Adrenal gland (tissue), 12 donors: Measurements from ENCODE around the gene BPI. TPM values are rescaled to one million over a fixed set of nuclear protein-coding genes. Genes with fewer than 3 reads are reported as not detected.

Experiments used
- DNase-seq, 7 donors: peaks; one replicate each; pipeline ENCODE4 v3.0.0-alpha.2; 2019 to 2020
- H3K27ac ChIP-seq, 5 donors: fragments of 200-600 bp; sonication (generic) in 4 of 5; 1 replicate in 3 of 5; 2 replicates in 2 of 5; pipeline versions ENCODE4 v1.5.1 to v1.8.0; 2016 to 2020; ENCODE audit warnings: mild to moderate bottlenecking in 1 of 5
- H3K27me3 ChIP-seq: fragments of 200-600 bp; 2 replicates; pipeline ENCODE4 v1.8.0; 2021
- H3K36me3 ChIP-seq, 2 donors: fragments of 200-600 bp; replicated peaks in 1 of 2; 1 replicate in 1 of 2; 2 replicates in 1 of 2; pipeline versions ENCODE4 v1.5.1 to v1.8.0; 2018 to 2022
- H3K4me1 ChIP-seq, 2 donors: fragments of 200-600 bp; replicated peaks in 1 of 2; 1 replicate in 1 of 2; 2 replicates in 1 of 2; pipeline versions ENCODE4 v1.5.1 to v1.8.0; 2018 to 2021
- H3K4me3 ChIP-seq, 4 donors: fragments of 200-600 bp; sonication (generic) in 3 of 4; one replicate each; pipeline ENCODE4 v1.5.1; 2016 to 2018
- H3K9me3 ChIP-seq, 3 donors: fragments of 200-600 bp; sonication (generic) in 1 of 3; replicated peaks in 1 of 3; 1 replicate in 2 of 3; 2 replicates in 1 of 3; pipeline versions ENCODE4 v1.5.1 to v1.8.0; 2016 to 2021
- POLR2A ChIP-seq, 2 donors: fragments of 450-650 bp; IDR thresholded peaks; one replicate each; pipeline ENCODE4 v1.6.1; 2017; ENCODE audit warnings: antibody characterized with exemption in 2 of 2, mild to moderate bottlenecking in 2 of 2, moderate library complexity in 1 of 2
- WGBS, 4 donors: extraction: QIAGEN DNeasy Blood & Tissue Kit in 2 of 4; methylation state at CpG; one replicate each; pipeline versions ENCODE4 v1.1.5 to v1.1.7; 2013 to 2017; 5-methylcytosine and 5-hydroxymethylcytosine counted together
- intact Hi-C, 2 donors: fragments of 100-400 bp; cut with DNase I; formaldehyde crosslinking; loops; one replicate each; pipeline versions ENCODE4 v1.14.1 to v1.15.0; 2022 to 2023
- polyA plus RNA-seq, 3 donors: library from polyadenylated mRNA; stranded (reverse); fragments of 200-250 nt in 2 of 3; fragments of 350-450 nt in 1 of 3; fragmentation: Illumina TruSeq in 1 of 3; extraction: RNeasy Lipid Tissue Mini Kit (QIAGEN cat#74804) in 1 of 3; gene quantifications; one replicate each; pipeline ENCODE4 v1.2.3, GENCODE V29; 2013 to 2014
- total RNA-seq, 9 donors: library from RNA; depleted of rRNA in 4 of 9; stranded (reverse); fragments of >200 nt in 4 of 9; fragments of 120-200 nt in 1 of 9; fragmentation: NEBNext Ultra II Directional in 1 of 9; extraction: Animal tissue kit (Norgen Biotek cat#: 25700) in 1 of 9; gene quantifications; one replicate each; pipeline versions ENCODE4 v1.1.0 to v1.2.4, GENCODE V29; 2013 to 2023
- TF ChIP-seq, protein P1 (sequence below), 6 experiments: fragments of 450-650 bp in 4 of 6; fragments of 200-600 bp in 2 of 6; sonication (generic) in 1 of 6; IDR thresholded peaks; 1 replicate in 5 of 6; 2 replicates in 1 of 6; pipeline versions ENCODE4 v1.5.1 to v1.8.0; 2016 to 2021; ENCODE audit warnings: antibody characterized with exemption in 6 of 6, mild to moderate bottlenecking in 2 of 6, moderate library complexity in 1 of 6
- donor health status: healthy with polysubstance abuse.
- donor health status: Bipolar disorder and iron deficiency.
- donor health status: DM: yes; HTN: yes; CAD: no.
- donor health status: DM: no; HTN: no; CAD: no.
- donor health status: DM: no; HTN: no; CAD: no.
- donor health status: DM: yes; HTN: yes; CAD: no.

BPI gene
- total and polyA plus RNA-seq, 12 donors, result 0.13 to 0.74 (median 0.21) TPM; not detected in 2

DNA sequence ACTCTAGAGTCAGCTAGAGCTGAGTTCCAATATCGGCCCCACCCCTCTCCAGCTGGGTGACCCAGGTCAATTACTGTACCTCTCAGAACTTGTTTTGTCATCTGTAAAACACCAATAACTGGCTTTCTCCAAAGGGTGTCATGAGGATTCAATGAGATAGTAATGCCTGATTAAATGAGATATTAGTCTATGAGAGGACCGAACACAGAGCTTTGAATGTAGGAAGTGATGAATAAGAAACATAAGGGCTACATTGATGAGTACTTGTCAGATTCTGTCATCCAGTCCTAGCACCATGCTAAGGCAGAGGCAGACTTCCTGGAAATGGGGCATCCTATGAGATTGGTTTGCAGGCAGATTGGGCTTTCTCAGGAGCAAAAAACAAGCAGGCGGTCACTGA lies 20.2 kb downstream of the BPI start:
- no peaks in the 10 kb centered on the region for H3K27me3 ChIP-seq
- no peak for DNase-seq
- no peaks in the 10 kb centered on the region for H3K36me3 ChIP-seq
- no peaks in the 10 kb centered on the region for H3K9me3 ChIP-seq
- TF ChIP-seq, protein P1, sequence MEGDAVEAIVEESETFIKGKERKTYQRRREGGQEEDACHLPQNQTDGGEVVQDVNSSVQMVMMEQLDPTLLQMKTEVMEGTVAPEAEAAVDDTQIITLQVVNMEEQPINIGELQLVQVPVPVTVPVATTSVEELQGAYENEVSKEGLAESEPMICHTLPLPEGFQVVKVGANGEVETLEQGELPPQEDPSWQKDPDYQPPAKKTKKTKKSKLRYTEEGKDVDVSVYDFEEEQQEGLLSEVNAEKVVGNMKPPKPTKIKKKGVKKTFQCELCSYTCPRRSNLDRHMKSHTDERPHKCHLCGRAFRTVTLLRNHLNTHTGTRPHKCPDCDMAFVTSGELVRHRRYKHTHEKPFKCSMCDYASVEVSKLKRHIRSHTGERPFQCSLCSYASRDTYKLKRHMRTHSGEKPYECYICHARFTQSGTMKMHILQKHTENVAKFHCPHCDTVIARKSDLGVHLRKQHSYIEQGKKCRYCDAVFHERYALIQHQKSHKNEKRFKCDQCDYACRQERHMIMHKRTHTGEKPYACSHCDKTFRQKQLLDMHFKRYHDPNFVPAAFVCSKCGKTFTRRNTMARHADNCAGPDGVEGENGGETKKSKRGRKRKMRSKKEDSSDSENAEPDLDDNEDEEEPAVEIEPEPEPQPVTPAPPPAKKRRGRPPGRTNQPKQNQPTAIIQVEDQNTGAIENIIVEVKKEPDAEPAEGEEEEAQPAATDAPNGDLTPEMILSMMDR (IDR thresholded peaks at IDR 0.05), result no peak
- TF ChIP-seq POLR2A (IDR thresholded peaks at IDR 0.05), result no peak
- H3K4me3 ChIP-seq, result no peak overlapping the region
- H3K4me1 ChIP-seq, result no peaks in the 10 kb centered on the region
- whole genome bisulfite sequencing, 4 donors, result 81 to 92% (median 90%) methylated on average over 2 to 3 of the region's 3 CpGs
- H3K27ac ChIP-seq, result no peak overlapping the region
- intact Hi-C loops, result no loop called here

DNA sequence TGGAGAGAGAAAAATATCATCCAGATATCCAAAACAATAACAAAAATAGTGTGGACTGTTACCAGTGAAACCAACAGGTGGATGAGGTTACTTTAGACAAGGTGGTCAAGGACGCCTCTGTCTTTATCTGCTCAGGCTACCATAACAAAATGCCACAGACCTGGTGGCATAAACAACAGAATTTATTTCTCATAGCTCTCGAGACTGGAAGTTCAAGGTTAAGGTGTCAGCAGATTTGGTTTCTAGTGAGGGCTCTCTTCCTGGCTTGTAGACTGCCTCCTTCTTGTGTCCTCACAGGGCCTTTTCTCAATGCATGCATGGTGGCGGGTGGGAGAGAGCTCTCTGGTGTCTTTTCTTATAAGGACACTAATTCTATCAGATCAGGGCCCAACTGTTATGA lies 21.2 kb downstream of the BPI start:
- Histone ChIP-seq H3K4me3 (no peak overlapping the region), H3K9me3 (no peaks in the 10 kb centered on the region), H3K4me1 (no peaks in the 10 kb centered on the region), H3K27ac (no peak overlapping the region), H3K27me3 (no peaks in the 10 kb centered on the region), H3K36me3 (no peaks in the 10 kb centered on the region)
- TF ChIP-seq, protein P1 (IDR thresholded peaks at IDR 0.05), result no peak
- no peak for TF ChIP-seq POLR2A (IDR thresholded peaks at IDR 0.05)
- intact Hi-C loops, result no loop called here
- DNase-seq, result no peak
- 70 to 76% (median 71%) methylated on average over 2 to 3 of the region's 3 CpGs for WGBS, 4 donors

DNA sequence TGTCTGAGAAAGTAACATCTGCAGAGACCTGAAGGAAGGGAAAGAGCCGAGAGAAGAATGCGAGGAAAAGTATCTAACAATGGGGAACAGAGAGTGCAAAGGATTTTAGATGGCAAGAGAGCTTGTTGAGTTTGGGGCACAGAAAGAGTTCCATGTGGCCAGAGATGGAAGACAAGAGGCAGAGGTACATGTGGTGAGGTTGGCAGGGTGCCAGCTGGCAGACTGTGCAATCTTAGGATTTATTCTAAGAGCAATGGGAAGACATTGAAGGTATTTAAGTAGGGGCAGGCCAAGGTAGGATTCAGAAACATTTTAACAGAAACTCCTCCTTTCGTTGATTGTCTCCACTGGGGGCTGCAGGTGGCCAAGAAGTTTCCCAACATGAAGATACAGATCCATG lies 21.9 kb downstream of the BPI start:
- DNase-seq, result no peak
- WGBS, 4 donors, result 84 to 86% (median 85%) methylated on average over 3 of the region's 3 CpGs
- Histone ChIP-seq H3K27me3 (no peaks in the 10 kb centered on the region), H3K4me1 (no peaks in the 10 kb centered on the region), H3K9me3 (no peaks in the 10 kb centered on the region), H3K4me3 (no peak overlapping the region), H3K36me3 (no peaks in the 10 kb centered on the region), H3K27ac (no peak overlapping the region)
- intact Hi-C loops, result no loop called here
- TF ChIP-seq, protein P1 (IDR thresholded peaks at IDR 0.05), result no peak
- TF ChIP-seq POLR2A (IDR thresholded peaks at IDR 0.05), result no peak

DNA sequence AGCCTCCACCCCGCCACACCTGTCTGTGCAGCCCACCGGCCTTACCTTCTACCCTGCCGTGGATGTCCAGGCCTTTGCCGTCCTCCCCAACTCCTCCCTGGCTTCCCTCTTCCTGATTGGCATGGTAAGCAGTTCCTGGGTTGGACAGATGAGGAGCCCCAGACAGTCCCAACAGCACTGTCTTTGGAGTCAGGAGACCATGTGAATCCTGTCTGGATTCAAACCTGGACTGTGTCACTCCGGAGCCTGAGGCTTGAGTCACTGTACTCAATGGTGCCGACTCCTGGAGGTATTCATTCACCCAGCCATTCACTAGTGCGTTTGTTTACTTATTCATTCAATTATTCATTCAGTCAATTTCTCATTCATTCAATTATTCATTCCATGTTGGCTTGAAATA lies 22.4 kb downstream of the BPI start:
- WGBS, 4 donors, result 86 to 92% (median 89%) methylated on average over 7 of the region's 7 CpGs
- H3K36me3 ChIP-seq, result no peaks in the 10 kb centered on the region
- H3K9me3 ChIP-seq, result no peaks in the 10 kb centered on the region
- no peaks in the 10 kb centered on the region for H3K4me1 ChIP-seq
- no peaks in the 10 kb centered on the region for H3K27me3 ChIP-seq
- no peak overlapping the region for H3K27ac ChIP-seq
- no peak for DNase-seq
- intact Hi-C loops, result no loop called here
- H3K4me3 ChIP-seq, result no peak overlapping the region
- no peak for TF ChIP-seq POLR2A (IDR thresholded peaks at IDR 0.05)
- TF ChIP-seq, protein P1 (IDR thresholded peaks at IDR 0.05), result no peak
